ENCODE measurements around the gene TPPP2.

TPPP2 gene

GRCh38 chr14:21016413-21017190 is 13.4 kb upstream of the TPPP2 start:
- DNase-seq (ENCODE audit: low read depth in 2 of 2, low spot score in 1 of 2), result no peak

GRCh38 chr14:21017528-21018245 is 12.3 kb upstream of the TPPP2 start:
- DNase-seq (ENCODE audit: low read depth in 2 of 2, low spot score in 1 of 2), result no peak

- DNase-seq (ENCODE audit: low read depth in 2 of 2, low spot score in 1 of 2), result no peak
Measured at GRCh38 chr14:21018286-21018685, 11.7 kb upstream of the TPPP2 start.

- DNase-seq (ENCODE audit: low read depth in 2 of 2, low spot score in 1 of 2), result no peak
Measured at GRCh38 chr14:21018781-21019180, 11.2 kb upstream of the TPPP2 start.

- no peak for DNase-seq (ENCODE audit: low read depth in 2 of 2, low spot score in 1 of 2)
Measured at GRCh38 chr14:21019366-21019765, 10.7 kb upstream of the TPPP2 start.

- no peak for DNase-seq (ENCODE audit: low read depth in 2 of 2, low spot score in 1 of 2)
Measured at GRCh38 chr14:21020977-21021545, 9.0 kb upstream of the TPPP2 start.

GRCh38 chr14:21022686-21023085 is 7.3 kb upstream of the TPPP2 start:
- DNase-seq (ENCODE audit: low read depth in 2 of 2, low spot score in 1 of 2), result no peak

GRCh38 chr14:21023174-21023573 is 6.8 kb upstream of the TPPP2 start:
- no peak for DNase-seq (ENCODE audit: low read depth in 2 of 2, low spot score in 1 of 2)

GRCh38 chr14:21023817-21024584 is 6.0 kb upstream of the TPPP2 start:
- no peak for DNase-seq (ENCODE audit: low read depth in 2 of 2, low spot score in 1 of 2)

GRCh38 chr14:21024585-21025370 is 5.2 kb upstream of the TPPP2 start, which contains the start of gene NDRG2:
TSS of gene NDRG2 (minus strand) at chr14:21025061. CDS start at chr14:21023315, 1,746 bp downstream.
- peak; percentile 55 to 59 for DNase-seq (ENCODE audit: low read depth in 2 of 2, low spot score in 1 of 2)

GRCh38 chr14:21025371-21026273 is 4.4 kb upstream of the TPPP2 start:
- DNase-seq (ENCODE audit: low read depth in 2 of 2, low spot score in 1 of 2), result no peak

GRCh38 chr14:21026274-21026987 is 3.6 kb upstream of the TPPP2 start:
- DNase-seq (ENCODE audit: low read depth in 2 of 2, low spot score in 1 of 2), result no peak

GRCh38 chr14:21026988-21027315 is 3.1 kb upstream of the TPPP2 start:
- DNase-seq (ENCODE audit: low read depth in 2 of 2, low spot score in 1 of 2), result no peak

- DNase-seq (ENCODE audit: low read depth in 2 of 2, low spot score in 1 of 2), result no peak
Measured at GRCh38 chr14:21030531-21030930, 514 bp downstream of the TPPP2 start.

- DNase-seq (ENCODE audit: low read depth in 2 of 2, low spot score in 1 of 2), result no peak
Measured at GRCh38 chr14:21032326-21033132, 2.5 kb downstream of the TPPP2 start.

GRCh38 chr14:21033133-21033698 is 3.2 kb downstream of the TPPP2 start:
- no peak for DNase-seq (ENCODE audit: low read depth in 2 of 2, low spot score in 1 of 2)

- no peak for DNase-seq (ENCODE audit: low read depth in 2 of 2, low spot score in 1 of 2)
Measured at GRCh38 chr14:21034707-21035106, 4.7 kb downstream of the TPPP2 start, which contains the start of gene RNASE13. TSS of gene RNASE13 (minus strand) at chr14:21034807. CDS start at chr14:21034288, 519 bp downstream.

GRCh38 chr14:21036751-21037150 is 6.7 kb downstream of the TPPP2 start:
- DNase-seq (ENCODE audit: low read depth in 2 of 2, low spot score in 1 of 2), result no peak

Measured in stimulated activated CD8-positive, alpha-beta memory T cell treated with anti-CD3 and anti-CD28 coated beads, Interleukin-4, amount 100 ng/mL, for 1 hour (primary cell).